GM12875 (cell line): ENCODE data around the gene PI4KA.
A peak's percentile ranks its signal among the peaks of the same experiment; 100 is the strongest.

Source experiments
- H3K4me3 ChIP-seq: one replicate; pipeline ENCODE4 v1.5.1; 2011; ENCODE audit warnings: low read depth, low read length, control low read depth
- CTCF ChIP-seq: IDR thresholded peaks from 2 replicates; pipeline ENCODE4 v1.5.1; 2011; ENCODE audit warnings: low read depth, mild to moderate bottlenecking, control low read depth, inconsistent platforms, low read length, moderate library complexity, borderline replicate concordance; ENCODE audit not compliant: insufficient read depth

Gene PI4KA

GRCh38 chr22:20865331-20865730 lies 6.7 kb upstream of the PI4KA start:
- no peak overlapping the region for H3K4me3 ChIP-seq
- TF ChIP-seq CTCF = no peak

GRCh38 chr22:20864186-20864908 lies 5.7 kb upstream of the PI4KA start:
- H3K4me3 ChIP-seq = no peak overlapping the region
- TF ChIP-seq CTCF = no peak

- no peak overlapping the region for H3K4me3 ChIP-seq
- no peak for TF ChIP-seq CTCF
Observed at GRCh38 chr22:20863366-20863765, 4.8 kb upstream of the PI4KA start.

- no peak overlapping the region for H3K4me3 ChIP-seq
- TF ChIP-seq CTCF = no peak
Observed at GRCh38 chr22:20862540-20862939, 3.9 kb upstream of the PI4KA start.

GRCh38 chr22:20859615-20860014 lies 1.0 kb upstream of the PI4KA start:
- peak overlapping the region; percentile 96 for H3K4me3 ChIP-seq
- TF ChIP-seq CTCF = no peak

GRCh38 chr22:20857838-20858614 lies 585 bp downstream of the PI4KA start:
- no peak for TF ChIP-seq CTCF
- H3K4me3 ChIP-seq = peak overlapping the region; percentile 96

- no peak for TF ChIP-seq CTCF
- peak overlapping the region; percentile 96 for H3K4me3 ChIP-seq
Observed at GRCh38 chr22:20857247-20857643, 1.4 kb downstream of the PI4KA start.
